Testis (tissue), 2 donors: ENCODE data around the gene SLC27A2.

Source experiments
- CTCF ChIP-seq, 3 experiments: fragments of 450-650 bp in 2 of 3; fragments of 200-600 bp in 1 of 3; sonication (generic) in 1 of 3; IDR thresholded peaks; one replicate each; pipeline ENCODE4 v1.5.1; 2016 to 2019; ENCODE audit warnings: antibody characterized with exemption in 3 of 3, mild to moderate bottlenecking in 2 of 3, moderate library complexity in 1 of 3
- POLR2A ChIP-seq: fragments of 450-650 bp; IDR thresholded peaks from one replicate; pipeline ENCODE4 v1.6.1; 2017; ENCODE audit warnings: antibody characterized with exemption, mild to moderate bottlenecking, moderate library complexity

GRCh38 chr15:50137893-50138292 lies 44.1 kb upstream of the SLC27A2 start:
- no peak for TF ChIP-seq CTCF (IDR thresholded peaks at IDR 0.05)
- no peak for TF ChIP-seq POLR2A
